HepG2 (cell line): ENCODE data around the gene IL17C. TPM values are rescaled to one million over a fixed set of nuclear protein-coding genes. Genes with fewer than 3 reads are reported as not detected.

Experiments used
- BCL6 ChIP-seq: IDR thresholded peaks from 2 replicates; pipeline ENCODE4 v1.6.1; 2016; ENCODE audit warnings: missing genetic modification reagents, missing compliant biosample characterization
- EEA1 ChIP-seq: sonication (generic); formaldehyde crosslinking; IDR thresholded peaks from 2 replicates; pipeline ENCODE4 v1.5.1; 2020; ENCODE audit warnings: mild to moderate bottlenecking, missing genetic modification reagents, borderline replicate concordance
- GFI1 ChIP-seq: sonication (generic); formaldehyde crosslinking; IDR thresholded peaks from 2 replicates; pipeline ENCODE4 v1.5.0; 2020; ENCODE audit warnings: missing genetic modification reagents, mild to moderate bottlenecking, borderline replicate concordance
- HDAC1 ChIP-seq: sonication (generic); formaldehyde crosslinking; IDR thresholded peaks from 2 replicates; pipeline ENCODE4 v1.5.1; 2020; ENCODE audit warnings: mild to moderate bottlenecking, missing genetic modification reagents
- KLF15 ChIP-seq: sonication (generic); formaldehyde crosslinking; IDR thresholded peaks from 2 replicates; pipeline ENCODE4 v1.8.1; 2023; ENCODE audit warnings: borderline replicate concordance, mild to moderate bottlenecking, inconsistent platforms, missing genetic modification reagents, mixed read lengths
- RFX1 ChIP-seq: fragments of 450-650 bp; IDR thresholded peaks from 2 replicates; pipeline ENCODE4 v1.6.1; 2017
- SKI ChIP-seq: fragments of 450-650 bp; IDR thresholded peaks from one replicate; pipeline ENCODE4 v1.6.1; 2018; ENCODE audit warnings: mild to moderate bottlenecking; ENCODE audit not compliant: partially characterized antibody
- SP140L ChIP-seq: sonication (generic); formaldehyde crosslinking; IDR thresholded peaks from 2 replicates; pipeline ENCODE4 v1.4.0; 2020; ENCODE audit warnings: missing genetic modification reagents, borderline replicate concordance
- SRSF1 ChIP-seq: fragments of 200-400 bp; formaldehyde crosslinking; optimal IDR thresholded peaks from 2 replicates; pipeline ENCODE3; 2017; ENCODE audit warnings: mild to moderate bottlenecking, low read depth, low read length, moderate library complexity
- U2AF1 ChIP-seq: fragments of 200-400 bp; formaldehyde crosslinking; optimal IDR thresholded peaks from 2 replicates; pipeline ENCODE3; 2017; ENCODE audit warnings: mild to moderate bottlenecking, low read depth, low read length
- ZBTB3 ChIP-seq: sonication (generic); formaldehyde crosslinking; IDR thresholded peaks from 2 replicates; pipeline ENCODE4 v1.4.0; 2020; ENCODE audit warnings: low read depth, mild to moderate bottlenecking, moderate library complexity, missing genetic modification reagents, borderline replicate concordance
- ZNF792 ChIP-seq: IDR thresholded peaks from 2 replicates; pipeline ENCODE4 v1.6.1; 2016
- polyA plus RNA-seq, 8 experiments: library from polyadenylated mRNA; depleted of rRNA in 3 of 8; stranded (reverse) in 7 of 8; unstranded in 1 of 8; fragments of >200 nt; fragmentation: Illumina TruSeq in 4 of 8; extraction: Trizol in 4 of 8; gene quantifications; 2 replicates each; pipeline versions ENCODE4 v1.2.1 to v1.2.3, GENCODE V29; 2011 to 2016; ENCODE audit warnings: low read depth in 4 of 8, missing spikeins in 1 of 8, mixed read lengths in 1 of 8; ENCODE audit not compliant: insufficient read depth in 1 of 8
- total RNA-seq, 5 experiments: library from RNA; depleted of rRNA; stranded (reverse); fragments of >200 nt; fragmentation: Illumina TruSeq; extraction: Trizol; gene quantifications; 2 replicates each; pipeline ENCODE4 v1.2.3, GENCODE V29; 2016; ENCODE audit warnings: low read depth in 1 of 5
- TF ChIP-seq, protein P1 (sequence below): sonication (generic); formaldehyde crosslinking; IDR thresholded peaks from 2 replicates; pipeline ENCODE4 v1.4.0; 2020; ENCODE audit warnings: mild to moderate bottlenecking, missing genetic modification reagents
- TF ChIP-seq, protein P2 (sequence below): sonication (generic); formaldehyde crosslinking; IDR thresholded peaks from 2 replicates; pipeline ENCODE4 v1.4.0; 2020; ENCODE audit warnings: missing genetic modification reagents
- TF ChIP-seq, protein P3 (sequence below): sonication (generic); formaldehyde crosslinking; IDR thresholded peaks from 2 replicates; pipeline ENCODE4 v1.5.0; 2020; ENCODE audit warnings: mild to moderate bottlenecking, missing genetic modification reagents, borderline replicate concordance
- TF ChIP-seq, protein P4 (sequence below): sonication (generic); formaldehyde crosslinking; IDR thresholded peaks from 2 replicates; pipeline ENCODE4 v1.5.0; 2020; ENCODE audit warnings: mild to moderate bottlenecking, missing genetic modification reagents, moderate library complexity

IL17C gene
- total and polyA plus RNA-seq, 2 of the 13 experiments (the other 11 are each of a cell fraction or from before 2014, with no cell fraction given), result not detected

DNA sequence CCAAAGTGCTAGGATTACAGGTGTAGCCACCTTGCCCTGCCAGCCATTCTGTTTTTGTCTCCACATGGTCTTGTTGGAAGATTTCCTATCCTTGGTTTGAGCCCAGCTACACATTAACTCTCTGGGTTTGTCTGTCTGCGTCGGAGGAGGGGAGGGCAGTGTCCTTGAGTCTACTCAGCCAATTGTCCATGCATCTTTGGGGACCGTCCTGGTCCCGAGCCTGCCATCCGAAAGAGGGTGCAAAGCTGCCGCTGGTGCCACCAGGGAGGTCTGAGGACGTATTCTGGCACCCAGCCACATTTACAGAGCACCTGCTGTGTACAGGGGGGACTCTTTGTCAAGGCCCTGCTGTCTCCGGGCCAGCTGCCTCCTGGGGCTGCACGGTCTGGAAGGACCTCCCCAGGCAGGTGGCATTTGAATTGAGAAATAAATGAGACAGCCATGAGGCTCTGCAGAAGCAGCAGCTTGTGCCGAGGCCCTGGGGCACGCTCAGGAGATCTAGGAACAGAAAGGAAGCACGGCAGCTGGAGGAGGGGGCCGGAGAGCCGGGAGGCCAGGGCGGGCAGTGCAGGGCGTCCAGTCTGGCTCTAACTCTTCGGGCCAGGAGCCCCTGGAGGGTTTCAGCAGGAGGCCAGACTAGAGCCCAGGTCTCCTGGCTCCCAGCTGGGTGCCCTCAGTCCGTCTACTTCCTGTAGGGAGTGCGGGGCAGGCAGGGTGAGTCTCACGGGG, 11.0 kb downstream of the IL17C start (continued):
- TF ChIP-seq KLF15 (CRISPR knock-in tag) (0 out of 2 replicates have a peak, but pooled peaks have one; percentile 52), U2AF1 (no peak), ZBTB3 (CRISPR knock-in tag) (no peak), ZNF792 (CRISPR knock-in tag) (no peak), BCL6 (CRISPR knock-in tag) (0 out of 2 replicates have a peak, but pooled peaks have one; percentile 37), SP140L (no peak), RFX1 (no peak), EEA1 (CRISPR knock-in tag) (peak; percentile 46; the same call in 1 of the 2 replicates), HDAC1 (CRISPR knock-in tag) (peak; percentile 67; the same call in 1 of the 2 replicates), SRSF1 (peak; percentile 16), GFI1 (CRISPR knock-in tag) (0 out of 2 replicates have a peak, but pooled peaks have one; percentile 38), SKI (peak; percentile 24)
- TF ChIP-seq, protein P1, sequence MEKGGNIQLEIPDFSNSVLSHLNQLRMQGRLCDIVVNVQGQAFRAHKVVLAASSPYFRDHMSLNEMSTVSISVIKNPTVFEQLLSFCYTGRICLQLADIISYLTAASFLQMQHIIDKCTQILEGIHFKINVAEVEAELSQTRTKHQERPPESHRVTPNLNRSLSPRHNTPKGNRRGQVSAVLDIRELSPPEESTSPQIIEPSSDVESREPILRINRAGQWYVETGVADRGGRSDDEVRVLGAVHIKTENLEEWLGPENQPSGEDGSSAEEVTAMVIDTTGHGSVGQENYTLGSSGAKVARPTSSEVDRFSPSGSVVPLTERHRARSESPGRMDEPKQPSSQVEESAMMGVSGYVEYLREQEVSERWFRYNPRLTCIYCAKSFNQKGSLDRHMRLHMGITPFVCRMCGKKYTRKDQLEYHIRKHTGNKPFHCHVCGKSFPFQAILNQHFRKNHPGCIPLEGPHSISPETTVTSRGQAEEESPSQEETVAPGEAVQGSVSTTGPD, result 0 out of 2 replicates have a peak, but pooled peaks have one; percentile 50
- TF ChIP-seq, protein P2, sequence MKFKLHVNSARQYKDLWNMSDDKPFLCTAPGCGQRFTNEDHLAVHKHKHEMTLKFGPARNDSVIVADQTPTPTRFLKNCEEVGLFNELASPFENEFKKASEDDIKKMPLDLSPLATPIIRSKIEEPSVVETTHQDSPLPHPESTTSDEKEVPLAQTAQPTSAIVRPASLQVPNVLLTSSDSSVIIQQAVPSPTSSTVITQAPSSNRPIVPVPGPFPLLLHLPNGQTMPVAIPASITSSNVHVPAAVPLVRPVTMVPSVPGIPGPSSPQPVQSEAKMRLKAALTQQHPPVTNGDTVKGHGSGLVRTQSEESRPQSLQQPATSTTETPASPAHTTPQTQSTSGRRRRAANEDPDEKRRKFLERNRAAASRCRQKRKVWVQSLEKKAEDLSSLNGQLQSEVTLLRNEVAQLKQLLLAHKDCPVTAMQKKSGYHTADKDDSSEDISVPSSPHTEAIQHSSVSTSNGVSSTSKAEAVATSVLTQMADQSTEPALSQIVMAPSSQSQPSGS, result no peak; the same call in 1 of the 2 replicates
- TF ChIP-seq, protein P3, sequence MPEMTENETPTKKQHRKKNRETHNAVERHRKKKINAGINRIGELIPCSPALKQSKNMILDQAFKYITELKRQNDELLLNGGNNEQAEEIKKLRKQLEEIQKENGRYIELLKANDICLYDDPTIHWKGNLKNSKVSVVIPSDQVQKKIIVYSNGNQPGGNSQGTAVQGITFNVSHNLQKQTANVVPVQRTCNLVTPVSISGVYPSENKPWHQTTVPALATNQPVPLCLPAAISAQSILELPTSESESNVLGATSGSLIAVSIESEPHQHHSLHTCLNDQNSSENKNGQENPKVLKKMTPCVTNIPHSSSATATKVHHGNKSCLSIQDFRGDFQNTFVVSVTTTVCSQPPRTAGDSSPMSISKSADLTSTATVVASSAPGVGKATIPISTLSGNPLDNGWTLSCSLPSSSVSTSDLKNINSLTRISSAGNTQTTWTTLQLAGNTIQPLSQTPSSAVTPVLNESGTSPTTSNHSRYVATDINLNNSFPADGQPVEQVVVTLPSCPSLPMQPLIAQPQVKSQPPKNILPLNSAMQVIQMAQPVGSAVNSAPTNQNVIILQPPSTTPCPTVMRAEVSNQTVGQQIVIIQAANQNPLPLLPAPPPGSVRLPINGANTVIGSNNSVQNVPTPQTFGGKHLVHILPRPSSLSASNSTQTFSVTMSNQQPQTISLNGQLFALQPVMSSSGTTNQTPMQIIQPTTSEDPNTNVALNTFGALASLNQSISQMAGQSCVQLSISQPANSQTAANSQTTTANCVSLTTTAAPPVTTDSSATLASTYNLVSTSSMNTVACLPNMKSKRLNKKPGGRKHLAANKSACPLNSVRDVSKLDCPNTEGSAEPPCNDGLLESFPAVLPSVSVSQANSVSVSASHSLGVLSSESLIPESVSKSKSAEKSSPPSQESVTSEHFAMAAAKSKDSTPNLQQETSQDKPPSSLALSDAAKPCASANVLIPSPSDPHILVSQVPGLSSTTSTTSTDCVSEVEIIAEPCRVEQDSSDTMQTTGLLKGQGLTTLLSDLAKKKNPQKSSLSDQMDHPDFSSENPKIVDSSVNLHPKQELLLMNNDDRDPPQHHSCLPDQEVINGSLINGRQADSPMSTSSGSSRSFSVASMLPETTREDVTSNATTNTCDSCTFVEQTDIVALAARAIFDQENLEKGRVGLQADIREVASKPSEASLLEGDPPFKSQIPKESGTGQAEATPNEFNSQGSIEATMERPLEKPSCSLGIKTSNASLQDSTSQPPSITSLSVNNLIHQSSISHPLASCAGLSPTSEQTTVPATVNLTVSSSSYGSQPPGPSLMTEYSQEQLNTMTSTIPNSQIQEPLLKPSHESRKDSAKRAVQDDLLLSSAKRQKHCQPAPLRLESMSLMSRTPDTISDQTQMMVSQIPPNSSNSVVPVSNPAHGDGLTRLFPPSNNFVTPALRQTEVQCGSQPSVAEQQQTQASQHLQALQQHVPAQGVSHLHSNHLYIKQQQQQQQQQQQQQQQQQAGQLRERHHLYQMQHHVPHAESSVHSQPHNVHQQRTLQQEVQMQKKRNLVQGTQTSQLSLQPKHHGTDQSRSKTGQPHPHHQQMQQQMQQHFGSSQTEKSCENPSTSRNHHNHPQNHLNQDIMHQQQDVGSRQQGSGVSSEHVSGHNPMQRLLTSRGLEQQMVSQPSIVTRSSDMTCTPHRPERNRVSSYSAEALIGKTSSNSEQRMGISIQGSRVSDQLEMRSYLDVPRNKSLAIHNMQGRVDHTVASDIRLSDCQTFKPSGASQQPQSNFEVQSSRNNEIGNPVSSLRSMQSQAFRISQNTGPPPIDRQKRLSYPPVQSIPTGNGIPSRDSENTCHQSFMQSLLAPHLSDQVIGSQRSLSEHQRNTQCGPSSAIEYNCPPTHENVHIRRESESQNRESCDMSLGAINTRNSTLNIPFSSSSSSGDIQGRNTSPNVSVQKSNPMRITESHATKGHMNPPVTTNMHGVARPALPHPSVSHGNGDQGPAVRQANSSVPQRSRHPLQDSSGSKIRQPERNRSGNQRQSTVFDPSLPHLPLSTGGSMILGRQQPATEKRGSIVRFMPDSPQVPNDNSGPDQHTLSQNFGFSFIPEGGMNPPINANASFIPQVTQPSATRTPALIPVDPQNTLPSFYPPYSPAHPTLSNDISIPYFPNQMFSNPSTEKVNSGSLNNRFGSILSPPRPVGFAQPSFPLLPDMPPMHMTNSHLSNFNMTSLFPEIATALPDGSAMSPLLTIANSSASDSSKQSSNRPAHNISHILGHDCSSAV (CRISPR knock-in tag), result peak; percentile 45; the same call in 1 of the 2 replicates
- TF ChIP-seq, protein P4, sequence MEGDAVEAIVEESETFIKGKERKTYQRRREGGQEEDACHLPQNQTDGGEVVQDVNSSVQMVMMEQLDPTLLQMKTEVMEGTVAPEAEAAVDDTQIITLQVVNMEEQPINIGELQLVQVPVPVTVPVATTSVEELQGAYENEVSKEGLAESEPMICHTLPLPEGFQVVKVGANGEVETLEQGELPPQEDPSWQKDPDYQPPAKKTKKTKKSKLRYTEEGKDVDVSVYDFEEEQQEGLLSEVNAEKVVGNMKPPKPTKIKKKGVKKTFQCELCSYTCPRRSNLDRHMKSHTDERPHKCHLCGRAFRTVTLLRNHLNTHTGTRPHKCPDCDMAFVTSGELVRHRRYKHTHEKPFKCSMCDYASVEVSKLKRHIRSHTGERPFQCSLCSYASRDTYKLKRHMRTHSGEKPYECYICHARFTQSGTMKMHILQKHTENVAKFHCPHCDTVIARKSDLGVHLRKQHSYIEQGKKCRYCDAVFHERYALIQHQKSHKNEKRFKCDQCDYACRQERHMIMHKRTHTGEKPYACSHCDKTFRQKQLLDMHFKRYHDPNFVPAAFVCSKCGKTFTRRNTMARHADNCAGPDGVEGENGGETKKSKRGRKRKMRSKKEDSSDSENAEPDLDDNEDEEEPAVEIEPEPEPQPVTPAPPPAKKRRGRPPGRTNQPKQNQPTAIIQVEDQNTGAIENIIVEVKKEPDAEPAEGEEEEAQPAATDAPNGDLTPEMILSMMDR (CRISPR knock-in tag), result no peak
